HEK293 (cell line): ENCODE results near the gene TRAF7.

ENCODE experiments used
- CTCF ChIP-seq: fragments of 450-650 bp; formaldehyde crosslinking; IDR thresholded peaks from 2 replicates; pipeline ENCODE4 v1.5.1; 2016; ENCODE audit warnings: missing biosample characterization, missing genetic modification characterization
- ZNF214 ChIP-seq: fragments of 450-650 bp; formaldehyde crosslinking; IDR thresholded peaks from 2 replicates; pipeline ENCODE4 v1.5.1; 2017; ENCODE audit warnings: missing biosample characterization, mild to moderate bottlenecking, missing genetic modification characterization, borderline replicate concordance
- ZNF23 ChIP-seq: fragments of 450-650 bp; formaldehyde crosslinking; IDR thresholded peaks from 2 replicates; pipeline ENCODE4 v1.5.1; 2016; ENCODE audit warnings: missing biosample characterization, missing genetic modification characterization, borderline replicate concordance
- ZNF274 ChIP-seq, 2 experiments: fragments of 200-500 bp in 1 of 2; fragments of 450-650 bp in 1 of 2; sonication (Bioruptor generic) in 1 of 2; formaldehyde crosslinking in 1 of 2; IDR thresholded peaks; 2 replicates each; pipeline versions ENCODE4 v1.5.1 to v1.6.1; 2014 to 2016; ENCODE audit warnings: borderline replicate concordance in 1 of 2, inconsistent platforms in 1 of 2, low read length in 1 of 2, missing biosample characterization in 1 of 2, missing genetic modification characterization in 1 of 2
- ZNF292 ChIP-seq: fragments of 450-650 bp; formaldehyde crosslinking; IDR thresholded peaks from 2 replicates; pipeline ENCODE4 v1.5.1; 2016; ENCODE audit warnings: low read depth, missing biosample characterization, missing genetic modification characterization, borderline replicate concordance
- ZNF416 ChIP-seq: fragments of 450-650 bp; formaldehyde crosslinking; IDR thresholded peaks from 2 replicates; pipeline ENCODE4 v1.5.1; 2016; ENCODE audit warnings: missing biosample characterization, missing genetic modification characterization
- ZNF433 ChIP-seq: fragments of 450-650 bp; formaldehyde crosslinking; IDR thresholded peaks from 2 replicates; pipeline ENCODE4 v1.5.1; 2016; ENCODE audit warnings: missing biosample characterization, missing genetic modification characterization, low read depth

- TF ChIP-seq CTCF (tag by site-specific recombination) (no peak), ZNF214 (no peak), ZNF416 (tag by site-specific recombination) (no peak), ZNF23 (no peak), ZNF292 (no peak), ZNF433 (tag by site-specific recombination) (no peak), ZNF274 (IDR thresholded peaks at IDR 0.05; ENCODE audit: low read length) (no peak), ZNF274 (tag by site-specific recombination; IDR thresholded peaks at IDR 0.05; ENCODE audit: borderline replicate concordance) (no peak)
Measured at GRCh38 chr16:2115591-2115973, 40.0 kb upstream of the TRAF7 start.
